HFFc6 (cell line): ENCODE results near the gene PKP3. TPM values are rescaled to one million over a fixed set of nuclear protein-coding genes. Genes with fewer than 3 reads are reported as not detected.

ENCODE experiments used
- DNase-seq: peaks from one replicate; pipeline ENCODE4 v3.0.0-alpha.2; 2018
- H3K27ac Mint-ChIP-seq: 2 replicates; pipeline ENCODE4 v1.8.0; 2020; ENCODE audit warnings: mild to moderate bottlenecking, mixed read lengths
- H3K27me3 Mint-ChIP-seq: 2 replicates; pipeline ENCODE4 v1.8.0; 2021; ENCODE audit warnings: mild to moderate bottlenecking, moderate library complexity, mixed read lengths; ENCODE audit not compliant: insufficient read depth
- H3K36me3 Mint-ChIP-seq: 2 replicates; pipeline ENCODE4 v1.8.0; 2021; ENCODE audit warnings: low read depth, mixed read lengths
- H3K4me1 Mint-ChIP-seq: 2 replicates; pipeline ENCODE4 v1.8.0; 2020; ENCODE audit warnings: low read depth, mixed read lengths
- H3K4me3 Mint-ChIP-seq: 2 replicates; pipeline ENCODE4 v1.8.0; 2020; ENCODE audit warnings: mild to moderate bottlenecking, moderate library complexity, mixed read lengths
- H3K9me3 Mint-ChIP-seq: 2 replicates; pipeline ENCODE4 v1.8.0; 2020; ENCODE audit warnings: mild to moderate bottlenecking, mixed read lengths
- CTCF ChIP-seq: fragments of 200-600 bp; sonication (generic); IDR thresholded peaks from 2 replicates; pipeline ENCODE4 v1.5.0; 2021; ENCODE audit warnings: antibody characterized with exemption, mild to moderate bottlenecking
- total RNA-seq, 6 experiments: library from RNA; stranded (reverse); fragmentation: NEBNext Ultra II Directional; extraction: Animal tissue kit (Norgen Biotek cat#: 25700); gene quantifications; 2 replicates in 1 of 6; 3 replicates in 5 of 6; pipeline ENCODE4 v1.2.3, GENCODE V29; 2021

PKP3 gene
- total RNA-seq, 6 experiments from 2014 or later = 2.5 to 3.3 (median 2.9) TPM

- no peak for TF ChIP-seq CTCF
- Mint-ChIP-seq H3K27me3 (no peaks in the 10 kb centered on the region), H3K27ac (no peak overlapping the region), H3K4me1 (peaks cover 33% of the 10 kb centered on the region), H3K36me3 (peaks cover 6% of the 10 kb centered on the region; the same call in 1 of the 2 replicates), H3K4me3 (no peak overlapping the region), H3K9me3 (no peaks in the 10 kb centered on the region)
- DNase-seq = no peak
These were observed 2.6 kb upstream of the PKP3 start for GRCh38 chr11:391117-392017.

GRCh38 chr11:392102-392777, 1.8 kb upstream of the PKP3 start:
- H3K27ac Mint-ChIP-seq = no peak overlapping the region

GRCh38 chr11:393219-394033, 583 bp upstream of the PKP3 start:
- Mint-ChIP-seq H3K27me3 (no peaks in the 10 kb centered on the region), H3K9me3 (no peaks in the 10 kb centered on the region), H3K4me3 (peak overlapping the region; percentile 45), H3K4me1 (peaks cover 13% of the 10 kb centered on the region), H3K36me3 (no peaks in the 10 kb centered on the region), H3K27ac (peak overlapping the region; percentile 62)
- peak; percentile 81 for DNase-seq
- no peak for TF ChIP-seq CTCF

More at GRCh38 chr11:392102-392777, 1.8 kb upstream of the PKP3 start:
- peaks cover 25% of the 10 kb centered on the region for H3K4me1 Mint-ChIP-seq
- no peak for DNase-seq
- H3K4me3 Mint-ChIP-seq = no peak overlapping the region
- H3K36me3 Mint-ChIP-seq = no peaks in the 10 kb centered on the region; the same call in 1 of the 2 replicates
- no peak for TF ChIP-seq CTCF
- H3K27me3 Mint-ChIP-seq = no peaks in the 10 kb centered on the region
- no peaks in the 10 kb centered on the region for H3K9me3 Mint-ChIP-seq

GRCh38 chr11:394858-395655, 1.0 kb downstream of the PKP3 start:
- H3K9me3 Mint-ChIP-seq = peaks cover 4% of the 10 kb centered on the region; the same call in 1 of the 2 replicates
- H3K27me3 Mint-ChIP-seq = peaks cover 5% of the 10 kb centered on the region
- H3K4me1 Mint-ChIP-seq = peaks cover 11% of the 10 kb centered on the region
- H3K4me3 Mint-ChIP-seq = no peak overlapping the region; the same call in 1 of the 2 replicates
- H3K36me3 Mint-ChIP-seq = no peaks in the 10 kb centered on the region
- DNase-seq = no peak
- peak overlapping the region; percentile 67 for H3K27ac Mint-ChIP-seq
- no peak for TF ChIP-seq CTCF
